Measurements from ENCODE around the gene CHURC1. TPM values are rescaled to one million over a fixed set of nuclear protein-coding genes. Genes with fewer than 3 reads are reported as not detected.

The CHURC1 gene
- polyA plus RNA-seq, 1 of the 3 experiments (the other 2 are of a cell fraction): 66.8 TPM

DNA sequence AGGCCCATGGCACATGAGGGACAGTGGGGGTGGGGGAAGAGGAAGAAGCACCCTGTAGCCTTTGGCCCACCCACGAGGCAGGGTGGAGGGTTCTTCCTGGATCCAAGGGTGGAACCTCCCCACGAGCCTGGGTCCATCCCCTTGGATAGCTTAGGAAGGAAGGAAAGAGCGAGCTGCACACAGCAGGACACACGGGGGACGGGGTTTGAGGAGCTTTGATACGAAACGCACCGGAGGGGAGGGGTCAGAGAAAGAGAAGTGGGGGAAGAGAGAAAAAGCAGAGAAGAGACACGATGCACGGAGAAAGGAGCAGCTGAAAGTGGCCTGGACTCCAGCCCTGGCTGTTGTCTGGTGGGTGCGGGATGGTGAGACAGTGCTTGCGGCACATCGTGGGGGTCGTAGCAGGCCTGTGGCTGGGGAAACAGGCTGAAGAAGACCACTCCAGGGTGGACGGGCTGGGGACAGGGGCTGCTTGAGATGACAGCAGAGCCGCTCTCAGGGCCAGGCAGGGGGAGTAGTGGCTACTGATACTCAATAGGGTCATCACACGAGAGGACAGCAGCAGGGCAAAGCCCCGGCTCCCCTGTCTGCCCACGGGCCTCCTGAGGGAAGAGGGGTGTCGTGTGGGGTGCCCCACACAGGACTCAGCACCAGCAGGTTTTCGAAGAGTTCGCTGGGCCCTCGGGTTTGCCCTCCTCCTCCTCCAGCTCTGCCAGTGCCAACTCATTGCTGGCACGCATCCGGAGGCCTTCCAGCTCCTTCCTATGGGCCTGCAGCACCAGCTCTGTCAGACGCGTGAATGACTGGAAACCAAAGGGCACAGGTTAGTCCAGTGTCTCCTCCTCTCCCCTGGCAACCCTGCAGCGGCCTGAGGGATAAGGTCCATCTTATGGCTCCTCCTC, 33.7 kb downstream of the CHURC1 start:
- no peak overlapping the region for H3K4me2 ChIP-seq
- POLR2A ChIA-PET: no interaction called here
- H3F3A ChIP-seq (replicated peaks; ENCODE audit: insufficient read depth): no peaks in the 10 kb centered on the region
- H3K9me2 ChIP-seq: no peaks in the 10 kb centered on the region
- no peaks in the 10 kb centered on the region for H3K9me3 ChIP-seq
- no peak overlapping the region for H2AFZ ChIP-seq (ENCODE audit: low read depth)
- H3K4me1 ChIP-seq (ENCODE audit: control insufficient read depth in 1 of 2, insufficient read depth in 2 of 2, low read depth in 1 of 2, low read length in 1 of 2): peaks cover 0 to 14% of the 10 kb centered on the region in 2 experiments; a peak in 1 of 4 replicates
- no peak overlapping the region for H3K27ac ChIP-seq (ENCODE audit: low read depth in 2 of 2, low read length in 1 of 2)
- TF ChIP-seq TAF1 (IDR thresholded peaks at IDR 0.05; ENCODE audit: borderline replicate concordance, low read depth, low read length): no peak
- no peak for TF ChIP-seq NRF1 (IDR thresholded peaks at IDR 0.05; ENCODE audit: low read depth, low read length)
- no peak for TF ChIP-seq EP300 (IDR thresholded peaks at IDR 0.05; ENCODE audit: borderline replicate concordance in 1 of 2, low read depth in 1 of 2, low read length in 1 of 2)
- TF ChIP-seq, protein P1, sequence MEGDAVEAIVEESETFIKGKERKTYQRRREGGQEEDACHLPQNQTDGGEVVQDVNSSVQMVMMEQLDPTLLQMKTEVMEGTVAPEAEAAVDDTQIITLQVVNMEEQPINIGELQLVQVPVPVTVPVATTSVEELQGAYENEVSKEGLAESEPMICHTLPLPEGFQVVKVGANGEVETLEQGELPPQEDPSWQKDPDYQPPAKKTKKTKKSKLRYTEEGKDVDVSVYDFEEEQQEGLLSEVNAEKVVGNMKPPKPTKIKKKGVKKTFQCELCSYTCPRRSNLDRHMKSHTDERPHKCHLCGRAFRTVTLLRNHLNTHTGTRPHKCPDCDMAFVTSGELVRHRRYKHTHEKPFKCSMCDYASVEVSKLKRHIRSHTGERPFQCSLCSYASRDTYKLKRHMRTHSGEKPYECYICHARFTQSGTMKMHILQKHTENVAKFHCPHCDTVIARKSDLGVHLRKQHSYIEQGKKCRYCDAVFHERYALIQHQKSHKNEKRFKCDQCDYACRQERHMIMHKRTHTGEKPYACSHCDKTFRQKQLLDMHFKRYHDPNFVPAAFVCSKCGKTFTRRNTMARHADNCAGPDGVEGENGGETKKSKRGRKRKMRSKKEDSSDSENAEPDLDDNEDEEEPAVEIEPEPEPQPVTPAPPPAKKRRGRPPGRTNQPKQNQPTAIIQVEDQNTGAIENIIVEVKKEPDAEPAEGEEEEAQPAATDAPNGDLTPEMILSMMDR (IDR thresholded peaks at IDR 0.05): no peak
- TF ChIP-seq MEF2A (IDR thresholded peaks at IDR 0.05; ENCODE audit: borderline replicate concordance, low read depth): no peak
- TF ChIP-seq, protein P2, sequence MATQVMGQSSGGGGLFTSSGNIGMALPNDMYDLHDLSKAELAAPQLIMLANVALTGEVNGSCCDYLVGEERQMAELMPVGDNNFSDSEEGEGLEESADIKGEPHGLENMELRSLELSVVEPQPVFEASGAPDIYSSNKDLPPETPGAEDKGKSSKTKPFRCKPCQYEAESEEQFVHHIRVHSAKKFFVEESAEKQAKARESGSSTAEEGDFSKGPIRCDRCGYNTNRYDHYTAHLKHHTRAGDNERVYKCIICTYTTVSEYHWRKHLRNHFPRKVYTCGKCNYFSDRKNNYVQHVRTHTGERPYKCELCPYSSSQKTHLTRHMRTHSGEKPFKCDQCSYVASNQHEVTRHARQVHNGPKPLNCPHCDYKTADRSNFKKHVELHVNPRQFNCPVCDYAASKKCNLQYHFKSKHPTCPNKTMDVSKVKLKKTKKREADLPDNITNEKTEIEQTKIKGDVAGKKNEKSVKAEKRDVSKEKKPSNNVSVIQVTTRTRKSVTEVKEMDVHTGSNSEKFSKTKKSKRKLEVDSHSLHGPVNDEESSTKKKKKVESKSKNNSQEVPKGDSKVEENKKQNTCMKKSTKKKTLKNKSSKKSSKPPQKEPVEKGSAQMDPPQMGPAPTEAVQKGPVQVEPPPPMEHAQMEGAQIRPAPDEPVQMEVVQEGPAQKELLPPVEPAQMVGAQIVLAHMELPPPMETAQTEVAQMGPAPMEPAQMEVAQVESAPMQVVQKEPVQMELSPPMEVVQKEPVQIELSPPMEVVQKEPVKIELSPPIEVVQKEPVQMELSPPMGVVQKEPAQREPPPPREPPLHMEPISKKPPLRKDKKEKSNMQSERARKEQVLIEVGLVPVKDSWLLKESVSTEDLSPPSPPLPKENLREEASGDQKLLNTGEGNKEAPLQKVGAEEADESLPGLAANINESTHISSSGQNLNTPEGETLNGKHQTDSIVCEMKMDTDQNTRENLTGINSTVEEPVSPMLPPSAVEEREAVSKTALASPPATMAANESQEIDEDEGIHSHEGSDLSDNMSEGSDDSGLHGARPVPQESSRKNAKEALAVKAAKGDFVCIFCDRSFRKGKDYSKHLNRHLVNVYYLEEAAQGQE (IDR thresholded peaks at IDR 0.05; ENCODE audit: low read depth, low read length): no peak
- H3K9ac ChIP-seq: no peak overlapping the region
- no peak for DNase-seq
- CTCF ChIA-PET: interaction anchor here (1.8 kb wide), 1 partner anchor 56 kb away, joined by 3 read pairs; no protein-coding TSS in a partner anchor
- H3K36me3 ChIP-seq (replicated peaks in 1 of 2; ENCODE audit: control insufficient read depth in 1 of 2, insufficient read depth in 2 of 2, low read length in 1 of 2): peaks cover 0 to 29% of the 10 kb centered on the region in 2 experiments
- H4K20me1 ChIP-seq (ENCODE audit: insufficient read depth): no peaks in the 10 kb centered on the region
- no peaks in the 10 kb centered on the region for H3K27me3 ChIP-seq (ENCODE audit: insufficient read depth)
- 94% methylated on average over 23 of the region's 28 CpGs for whole genome bisulfite sequencing (ENCODE audit: low lambda C conversion rate)
- no peaks in the 10 kb centered on the region for H3K79me2 ChIP-seq (ENCODE audit: insufficient read depth)
- no peak overlapping the region for H3K4me3 ChIP-seq (ENCODE audit: low read depth in 2 of 2, low read length in 1 of 2)

DNA sequence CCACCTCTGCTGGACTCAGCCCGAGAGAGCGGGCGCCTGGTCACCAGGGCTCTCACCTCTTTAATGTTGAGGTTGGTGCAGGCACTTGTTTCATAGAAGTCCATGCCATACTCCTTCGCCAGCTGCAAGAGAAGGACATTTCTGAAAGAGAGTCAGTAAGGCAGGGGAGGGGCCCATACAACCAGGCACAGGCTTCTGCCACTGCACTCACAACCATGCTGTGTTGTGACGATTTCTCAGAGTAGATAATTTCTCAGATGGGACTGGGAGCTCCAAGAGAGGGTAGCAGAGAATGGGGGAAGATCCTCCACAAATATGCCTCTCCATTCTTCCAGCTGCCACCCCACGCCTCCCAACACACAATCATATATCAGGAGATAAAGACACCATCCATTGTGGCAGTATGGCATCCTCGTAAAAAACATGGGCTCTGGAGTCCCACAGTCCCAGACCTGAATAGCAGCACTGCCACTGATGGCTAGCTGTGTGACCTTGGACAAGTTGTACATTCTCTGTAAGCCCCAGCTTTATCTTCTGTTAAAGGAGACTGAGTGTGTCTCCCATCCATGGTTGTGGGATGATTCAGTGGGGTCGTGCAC, 34.5 kb downstream of the CHURC1 start:
- no peaks in the 10 kb centered on the region for H3K9me2 ChIP-seq
- DNase-seq: no peak
- peaks cover 0 to 22% of the 10 kb centered on the region in 2 experiments; a peak in 1 of 4 replicates for H3K4me1 ChIP-seq (ENCODE audit: control insufficient read depth in 1 of 2, insufficient read depth in 2 of 2, low read depth in 1 of 2, low read length in 1 of 2)
- CTCF ChIA-PET: interaction anchor here (1.4 kb wide), 1 partner anchor 57 kb away, joined by 4 read pairs; no protein-coding TSS in a partner anchor
- no peaks in the 10 kb centered on the region for H3F3A ChIP-seq (replicated peaks; ENCODE audit: insufficient read depth)
- no peak overlapping the region for H3K27ac ChIP-seq (ENCODE audit: low read depth in 2 of 2, low read length in 1 of 2)
- POLR2A ChIA-PET: interaction anchor here (0.6 kb wide), 1 partner anchor 175 kb away, joined by 3 read pairs; no protein-coding TSS in a partner anchor
- H3K9ac ChIP-seq: no peak overlapping the region
- 94% methylated on average over 8 of the region's 8 CpGs for WGBS (ENCODE audit: low lambda C conversion rate)
- no peak overlapping the region for H3K4me3 ChIP-seq (ENCODE audit: low read depth in 2 of 2, low read length in 1 of 2)
- H3K4me2 ChIP-seq: no peak overlapping the region
- H2AFZ ChIP-seq (ENCODE audit: low read depth): no peak overlapping the region
- peaks cover 0 to 25% of the 10 kb centered on the region in 2 experiments for H3K36me3 ChIP-seq (replicated peaks in 1 of 2; ENCODE audit: control insufficient read depth in 1 of 2, insufficient read depth in 2 of 2, low read length in 1 of 2)
- H3K79me2 ChIP-seq (ENCODE audit: insufficient read depth): no peaks in the 10 kb centered on the region
- H3K27me3 ChIP-seq (ENCODE audit: insufficient read depth): no peaks in the 10 kb centered on the region
- no peaks in the 10 kb centered on the region for H3K9me3 ChIP-seq
- TF ChIP-seq GATA2 (CRISPR knock-in tag; IDR thresholded peaks at IDR 0.05): no peak
- no peak for TF ChIP-seq TEAD4 (IDR thresholded peaks at IDR 0.05; ENCODE audit: borderline replicate concordance, insufficient read depth)
- TF ChIP-seq RXRA (IDR thresholded peaks at IDR 0.05; ENCODE audit: borderline replicate concordance, low read depth): no peak
- TF ChIP-seq GABPA (IDR thresholded peaks at IDR 0.05; ENCODE audit: low read depth): no peak
- no peak for TF ChIP-seq RFX5 (IDR thresholded peaks at IDR 0.05; ENCODE audit: low read length)
- TF ChIP-seq SMC3 (IDR thresholded peaks at IDR 0.05; ENCODE audit: low read depth, low read length): no peak
- TF ChIP-seq, protein P3, sequence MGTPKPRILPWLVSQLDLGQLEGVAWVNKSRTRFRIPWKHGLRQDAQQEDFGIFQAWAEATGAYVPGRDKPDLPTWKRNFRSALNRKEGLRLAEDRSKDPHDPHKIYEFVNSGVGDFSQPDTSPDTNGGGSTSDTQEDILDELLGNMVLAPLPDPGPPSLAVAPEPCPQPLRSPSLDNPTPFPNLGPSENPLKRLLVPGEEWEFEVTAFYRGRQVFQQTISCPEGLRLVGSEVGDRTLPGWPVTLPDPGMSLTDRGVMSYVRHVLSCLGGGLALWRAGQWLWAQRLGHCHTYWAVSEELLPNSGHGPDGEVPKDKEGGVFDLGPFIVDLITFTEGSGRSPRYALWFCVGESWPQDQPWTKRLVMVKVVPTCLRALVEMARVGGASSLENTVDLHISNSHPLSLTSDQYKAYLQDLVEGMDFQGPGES (IDR thresholded peaks at IDR 0.05; ENCODE audit: low read depth, low read length): no peak
- TF ChIP-seq EZH2phosphoT487 (IDR thresholded peaks at IDR 0.05; ENCODE audit: borderline replicate concordance, low read depth): no peak
- TF ChIP-seq EP300 (IDR thresholded peaks at IDR 0.05; ENCODE audit: borderline replicate concordance in 1 of 2, low read depth in 1 of 2, low read length in 1 of 2): no peak
- TF ChIP-seq, protein P4, sequence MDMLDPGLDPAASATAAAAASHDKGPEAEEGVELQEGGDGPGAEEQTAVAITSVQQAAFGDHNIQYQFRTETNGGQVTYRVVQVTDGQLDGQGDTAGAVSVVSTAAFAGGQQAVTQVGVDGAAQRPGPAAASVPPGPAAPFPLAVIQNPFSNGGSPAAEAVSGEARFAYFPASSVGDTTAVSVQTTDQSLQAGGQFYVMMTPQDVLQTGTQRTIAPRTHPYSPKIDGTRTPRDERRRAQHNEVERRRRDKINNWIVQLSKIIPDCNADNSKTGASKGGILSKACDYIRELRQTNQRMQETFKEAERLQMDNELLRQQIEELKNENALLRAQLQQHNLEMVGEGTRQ (IDR thresholded peaks at IDR 0.05; ENCODE audit: borderline replicate concordance, low read depth, low read length): no peak
- no peak for TF ChIP-seq TAF1 (IDR thresholded peaks at IDR 0.05; ENCODE audit: borderline replicate concordance, low read depth, low read length)
- TF ChIP-seq NRF1 (IDR thresholded peaks at IDR 0.05; ENCODE audit: low read depth, low read length): no peak
- TF ChIP-seq POLR2AphosphoS5 (IDR thresholded peaks at IDR 0.05; ENCODE audit: low read depth, low read length): no peak
- no peaks in the 10 kb centered on the region for H4K20me1 ChIP-seq (ENCODE audit: insufficient read depth)

All from SK-N-SH (cell line).